SK-N-SH (cell line): Measurements from ENCODE around the gene HDGF. TPM values are rescaled to one million over a fixed set of nuclear protein-coding genes. Genes with fewer than 3 reads are reported as not detected.

ENCODE experiments used
- CTCF ChIA-PET: fragments of 300-600, 350-600 bp; formaldehyde crosslinking; extraction: SDS; loops from one replicate; lab custom pipeline; 2021; lab: Yijun Ruan, JAX
- POLR2A ChIA-PET: fragments of 350-600 bp; sonication (Branson Sonifier 250); formaldehyde crosslinking; extraction: SDS; loops from one replicate; lab custom pipeline; 2020; ENCODE audit warnings: antibody characterized with exemption, inconsistent platforms; lab: Yijun Ruan, JAX
- DNase-seq: peaks from one replicate; pipeline ENCODE4 v3.0.0; 2012
- H2AFZ ChIP-seq: fragments of 200-600 bp; sonication (generic); 2 replicates; pipeline ENCODE4 v1.8.1; 2016; ENCODE audit warnings: antibody characterized with exemption, mild to moderate bottlenecking, low read depth
- H3F3A ChIP-seq: fragments of 200-600 bp; sonication (generic); replicated peaks from 2 replicates; pipeline ENCODE3; 2016; ENCODE audit warnings: antibody characterized with exemption, mild to moderate bottlenecking; ENCODE audit not compliant: insufficient read depth
- H3K27ac ChIP-seq, 2 experiments: fragments of 200-500 bp in 1 of 2; fragments of 200-600 bp in 1 of 2; sonication (Bioruptor generic) in 1 of 2; sonication (generic), shearing (Covaris generic) in 1 of 2; 2 replicates each; pipeline versions ENCODE4 v1.5.1 to v1.6.1; 2014 to 2016; ENCODE audit warnings: low read depth in 2 of 2, inconsistent platforms in 1 of 2, low read length in 1 of 2, mild to moderate bottlenecking in 1 of 2, mixed read lengths in 1 of 2
- H3K27me3 ChIP-seq: fragments of 200-600 bp; sonication (generic), shearing (Covaris generic); 2 replicates; pipeline ENCODE4 v1.6.1; 2016; ENCODE audit warnings: mixed run types; ENCODE audit not compliant: insufficient read depth
- H3K36me3 ChIP-seq, 2 experiments: fragments of 200-500 bp in 1 of 2; fragments of 200-600 bp in 1 of 2; sonication (Bioruptor generic) in 1 of 2; sonication (generic) in 1 of 2; replicated peaks in 1 of 2; 2 replicates each; pipeline versions ENCODE3 to v1.5.1; 2014 to 2016; ENCODE audit warnings: low read length in 1 of 2, mild to moderate bottlenecking in 1 of 2; ENCODE audit not compliant: insufficient read depth in 2 of 2, control insufficient read depth in 1 of 2
- H3K4me1 ChIP-seq, 2 experiments: fragments of 200-500 bp in 1 of 2; fragments of 200-600 bp in 1 of 2; sonication (Bioruptor generic) in 1 of 2; sonication (generic), shearing (Covaris generic) in 1 of 2; 2 replicates each; pipeline versions ENCODE4 v1.5.1 to v1.6.1; 2014 to 2016; ENCODE audit warnings: low read depth in 1 of 2, low read length in 1 of 2, mixed run types in 1 of 2; ENCODE audit not compliant: insufficient read depth in 2 of 2, control insufficient read depth in 1 of 2
- H3K4me2 ChIP-seq: fragments of 200-600 bp; sonication (generic), shearing (Covaris generic); 2 replicates; pipeline ENCODE4 v1.6.1; 2017; ENCODE audit warnings: mixed run types
- H3K4me3 ChIP-seq, 2 experiments: fragments of 200-500 bp in 1 of 2; fragments of 200-600 bp in 1 of 2; sonication (Bioruptor generic) in 1 of 2; sonication (generic), shearing (Covaris generic) in 1 of 2; 2 replicates each; pipeline versions ENCODE4 v1.5.1 to v1.8.1; 2014 to 2016; ENCODE audit warnings: low read depth in 2 of 2, inconsistent platforms in 1 of 2, low read length in 1 of 2, mild to moderate bottlenecking in 1 of 2, mixed read lengths in 1 of 2, moderate library complexity in 1 of 2
- H3K79me2 ChIP-seq: fragments of 200-600 bp; sonication (generic); 2 replicates; pipeline ENCODE4 v1.8.1; 2017; ENCODE audit warnings: mild to moderate bottlenecking; ENCODE audit not compliant: insufficient read depth
- H3K9ac ChIP-seq: fragments of 200-600 bp; sonication (generic); 2 replicates; pipeline ENCODE4 v1.6.1; 2017; ENCODE audit warnings: mixed run types
- H3K9me2 ChIP-seq: fragments of 200-600 bp; sonication (generic); 2 replicates; pipeline ENCODE4 v1.6.1; 2017; ENCODE audit warnings: mixed run types
- H3K9me3 ChIP-seq: fragments of 200-600 bp; sonication (generic); 2 replicates; pipeline ENCODE4 v1.6.1; 2017; ENCODE audit warnings: mixed run types, mild to moderate bottlenecking, moderate library complexity
- H4K20me1 ChIP-seq: fragments of 200-600 bp; sonication (generic); 2 replicates; pipeline ENCODE4 v1.6.1; 2017; ENCODE audit warnings: mild to moderate bottlenecking, mixed run types; ENCODE audit not compliant: insufficient read depth
- CHD2 ChIP-seq: fragments of 150-350 bp; IDR thresholded peaks from 2 replicates; pipeline ENCODE4 v1.6.1; 2018; ENCODE audit warnings: low read length; ENCODE audit not compliant: partially characterized antibody
- ELF1 ChIP-seq: IDR thresholded peaks from 2 replicates; pipeline ENCODE4 v1.4.0; 2012
- EP300 ChIP-seq, 2 experiments: IDR thresholded peaks; 2 replicates each; pipeline versions ENCODE4 v1.4.0 to v1.6.1; 2012; ENCODE audit warnings: borderline replicate concordance in 1 of 2, low read depth in 1 of 2, low read length in 1 of 2
- EZH2phosphoT487 ChIP-seq: fragments of 200-600 bp; sonication (generic); IDR thresholded peaks from 2 replicates; pipeline ENCODE4 v1.6.1; 2017; ENCODE audit warnings: low read depth, mixed run types, mild to moderate bottlenecking, antibody characterized with exemption, moderate library complexity, borderline replicate concordance
- FOSL2 ChIP-seq: IDR thresholded peaks from 2 replicates; pipeline ENCODE4 v1.4.0; 2012; ENCODE audit warnings: low read depth, mild to moderate bottlenecking, moderate library complexity, borderline replicate concordance
- FOXJ3 ChIP-seq: sonication (generic); formaldehyde crosslinking; IDR thresholded peaks from 2 replicates; pipeline ENCODE4 v1.5.1; 2020; ENCODE audit warnings: mild to moderate bottlenecking, missing genetic modification reagents
- FOXM1 ChIP-seq: IDR thresholded peaks from 2 replicates; pipeline ENCODE4 v1.4.0; 2012; ENCODE audit warnings: low read depth, mild to moderate bottlenecking
- GABPA ChIP-seq: IDR thresholded peaks from 2 replicates; pipeline ENCODE4 v1.4.0; 2012; ENCODE audit warnings: low read depth, mild to moderate bottlenecking
- GATA2 ChIP-seq: sonication (generic); formaldehyde crosslinking; IDR thresholded peaks from 2 replicates; pipeline ENCODE4 v1.5.0; 2020; ENCODE audit warnings: mild to moderate bottlenecking, missing genetic modification reagents
- JUND ChIP-seq: IDR thresholded peaks from 2 replicates; pipeline ENCODE4 v1.4.0; 2012
- MAX ChIP-seq: IDR thresholded peaks from 2 replicates; pipeline ENCODE4 v1.4.0; 2012; ENCODE audit warnings: low read depth
- MEF2A ChIP-seq: IDR thresholded peaks from 2 replicates; pipeline ENCODE4 v1.4.0; 2012; ENCODE audit warnings: low read depth, borderline replicate concordance
- MXI1 ChIP-seq: IDR thresholded peaks from 2 replicates; pipeline ENCODE4 v1.6.1; 2012; ENCODE audit warnings: mild to moderate bottlenecking, low read depth, low read length, improper control_type of control experiment
- NFIC ChIP-seq: IDR thresholded peaks from 2 replicates; pipeline ENCODE4 v1.4.0; 2012; ENCODE audit warnings: borderline replicate concordance
- NRF1 ChIP-seq: IDR thresholded peaks from 2 replicates; pipeline ENCODE4 v1.6.1; 2012; ENCODE audit warnings: low read depth, mild to moderate bottlenecking, low read length
- PBX3 ChIP-seq: IDR thresholded peaks from 2 replicates; pipeline ENCODE4; 2012
- POLR2AphosphoS5 ChIP-seq: IDR thresholded peaks from 2 replicates; pipeline ENCODE4 v1.6.1; 2012; ENCODE audit warnings: low read depth, low read length
- RAD21 ChIP-seq: IDR thresholded peaks from 2 replicates; pipeline ENCODE4 v1.6.1; 2012; ENCODE audit warnings: mild to moderate bottlenecking, low read length
- RCOR1 ChIP-seq: fragments of 150-350 bp; IDR thresholded peaks from 2 replicates; pipeline ENCODE4 v1.6.1; 2017; ENCODE audit warnings: antibody characterized with exemption, low read length
- REST ChIP-seq: IDR thresholded peaks from 2 replicates; pipeline ENCODE4 v1.6.1; 2012; ENCODE audit warnings: mild to moderate bottlenecking, low read depth, low read length, moderate library complexity
- SIN3A ChIP-seq: IDR thresholded peaks from 2 replicates; pipeline ENCODE4 v1.6.1; 2012; ENCODE audit warnings: low read depth, mild to moderate bottlenecking, low read length, moderate library complexity, borderline replicate concordance
- TCF12 ChIP-seq: IDR thresholded peaks from 2 replicates; pipeline ENCODE4 v1.4.0; 2012
- TEAD4 ChIP-seq: IDR thresholded peaks from 2 replicates; pipeline ENCODE4 v1.4.0; 2012; ENCODE audit warnings: mild to moderate bottlenecking, borderline replicate concordance; ENCODE audit not compliant: insufficient read depth
- YY1 ChIP-seq: IDR thresholded peaks from 2 replicates; pipeline ENCODE4 v1.4.0; 2012; ENCODE audit warnings: low read depth, mild to moderate bottlenecking
- WGBS: methylation state at CpG from one replicate; pipeline ENCODE4 v1.1.6; 2017; ENCODE audit warnings: low lambda C conversion rate; 5-methylcytosine and 5-hydroxymethylcytosine counted together
- polyA plus RNA-seq, 3 experiments: library from polyadenylated mRNA; depleted of rRNA; stranded (reverse); fragments of >200 nt; gene quantifications; 2 replicates each; pipeline ENCODE4 v1.2.3, GENCODE V29; 2012

Gene HDGF
- polyA plus RNA-seq, 1 of the 3 experiments (the other 2 are of a cell fraction): 152 TPM

GRCh38 chr1:156754219-156754618 is 2.7 kb upstream of the HDGF start:
- no peak overlapping the region for H2AFZ ChIP-seq
- TF ChIP-seq RAD21 (no peak), NFIC (no peak), FOXJ3 (CRISPR knock-in tag) (no peak), NRF1 (no peak), ELF1 (no peak), RCOR1 (no peak), TEAD4 (no peak), JUND (no peak), TCF12 (no peak), GABPA (no peak), POLR2AphosphoS5 (no peak), SIN3A (no peak), MEF2A (no peak), EP300 (IDR thresholded peaks at IDR 0.05; ENCODE audit: borderline replicate concordance in 1 of 2, low read depth in 1 of 2, low read length in 1 of 2) (no peak), CHD2 (no peak)
- no peak overlapping the region for H3K4me3 ChIP-seq
- POLR2A ChIA-PET: no interaction called here
- H3K9me2 ChIP-seq: no peaks in the 10 kb centered on the region
- peaks cover 6% of the 10 kb centered on the region for H3F3A ChIP-seq
- no peak for DNase-seq
- H3K9ac ChIP-seq: no peak overlapping the region
- WGBS: 98% methylated on average over 8 of the region's 8 CpGs
- H3K27me3 ChIP-seq: no peaks in the 10 kb centered on the region
- peaks cover 7 to 18% of the 10 kb centered on the region in 2 experiments; a peak in 3 of 4 replicates for H3K4me1 ChIP-seq
- H3K27ac ChIP-seq: no peak overlapping the region
- H3K79me2 ChIP-seq: peaks cover 41% of the 10 kb centered on the region
- peaks cover 1 to 8% of the 10 kb centered on the region in 2 experiments for H3K36me3 ChIP-seq
- H4K20me1 ChIP-seq: no peaks in the 10 kb centered on the region
- H3K9me3 ChIP-seq: no peaks in the 10 kb centered on the region
- H3K4me2 ChIP-seq: no peak overlapping the region
- CTCF ChIA-PET: interaction anchor here (1.0 to 1.6 kb wide), 2 partner anchors 28 to 76 kb away, joined by 3 to 5 read pairs; no protein-coding TSS in a partner anchor

- Histone ChIP-seq H3K4me1 (peaks cover 19 to 31% of the 10 kb centered on the region in 2 experiments), H3F3A (peaks cover 18% of the 10 kb centered on the region), H3K4me2 (peak overlapping the region; percentile 78), H2AFZ (no peak overlapping the region; the same call in 1 of the 2 replicates), H3K36me3 (peaks cover 2 to 8% of the 10 kb centered on the region in 2 experiments), H3K9ac (peak overlapping the region; percentile 100; the same call in 1 of the 2 replicates), H3K27me3 (no peaks in the 10 kb centered on the region), H3K9me2 (no peaks in the 10 kb centered on the region), H4K20me1 (no peaks in the 10 kb centered on the region), H3K9me3 (no peaks in the 10 kb centered on the region), H3K4me3 (peak overlapping the region; percentile 78 to 98), H3K27ac (peak overlapping the region; percentile 97 to 100; a peak in 2 of 4 replicates), H3K79me2 (peaks cover 54% of the 10 kb centered on the region)
- DNase-seq: no peak
- 52% methylated on average over 1 of the region's 1 CpG for WGBS
- CTCF ChIA-PET: interaction anchor here (0.6 to 3.9 kb wide), 7 partner anchors 13 to 175 kb away, joined by 3 to 30 read pairs (median 5); partner anchors contain the start of genes INSRR, METTL25B and PRCC
- TF ChIP-seq FOSL2 (no peak), NFIC (no peak), YY1 (no peak), SIN3A (no peak), FOXM1 (no peak), REST (no peak), ELF1 (no peak), POLR2AphosphoS5 (no peak), EP300 (IDR thresholded peaks at IDR 0.05; ENCODE audit: borderline replicate concordance in 1 of 2, low read depth in 1 of 2, low read length in 1 of 2) (no peak), RAD21 (no peak), FOXJ3 (CRISPR knock-in tag) (no peak), EZH2phosphoT487 (no peak), GATA2 (CRISPR knock-in tag) (no peak), NRF1 (no peak), GABPA (no peak), PBX3 (no peak), MXI1 (no peak), MAX (no peak)
- POLR2A ChIA-PET: interaction anchor here (1.9 to 2.3 kb wide), 3 partner anchors 15 to 25 kb away, joined by 14 to 26 read pairs (median 15); partner anchors contain the start of genes ISG20L2, METTL25B and PRCC
Observed at GRCh38 chr1:156752843-156753482, 1.5 kb upstream of the HDGF start.
